Smooth muscle cell (in vitro differentiated cells): ENCODE data around the gene ADORA2A. TPM values are rescaled to one million over a fixed set of nuclear protein-coding genes. Genes with fewer than 3 reads are reported as not detected.

Experiments
- DNase-seq: peaks from one replicate; lab custom pipeline; 2025; ENCODE audit not compliant: unreplicated experiment; lab: John Stamatoyannopoulos, UW
- H2AFZ ChIP-seq: fragments of 200-600 bp; sonication (generic); 2 replicates; pipeline ENCODE4 v1.6.0; 2016; ENCODE audit warnings: antibody characterized with exemption, low read depth, mild to moderate bottlenecking
- H3F3A ChIP-seq: fragments of 200-600 bp; sonication (generic); 2 replicates; pipeline ENCODE4 v1.6.0; 2017; ENCODE audit warnings: antibody characterized with exemption, low read depth
- H3K27ac ChIP-seq: fragments of 200-600 bp; sonication (generic); 2 replicates; pipeline ENCODE4 v1.5.1; 2016; ENCODE audit warnings: low read depth, mild to moderate bottlenecking
- H3K27me3 ChIP-seq: fragments of 200-600 bp; sonication (generic); 2 replicates; pipeline ENCODE4 v1.6.1; 2016; ENCODE audit warnings: low read depth, mild to moderate bottlenecking
- H3K36me3 ChIP-seq: fragments of 200-600 bp; sonication (generic); 2 replicates; pipeline ENCODE4 v1.5.1; 2016; ENCODE audit warnings: low read depth
- H3K4me1 ChIP-seq: fragments of 200-600 bp; sonication (generic); 2 replicates; pipeline ENCODE4 v1.5.1; 2016; ENCODE audit warnings: low read depth
- H3K4me2 ChIP-seq: fragments of 200-600 bp; sonication (generic); 2 replicates; pipeline ENCODE4 v1.6.0; 2016; ENCODE audit warnings: mild to moderate bottlenecking
- H3K4me3 ChIP-seq: fragments of 200-600 bp; sonication (generic); 2 replicates; pipeline ENCODE4 v1.5.1; 2016; ENCODE audit warnings: mild to moderate bottlenecking
- H3K79me2 ChIP-seq: fragments of 200-600 bp; sonication (generic); 2 replicates; pipeline ENCODE4 v1.6.0; 2016; ENCODE audit warnings: low read depth, mild to moderate bottlenecking
- H3K9ac ChIP-seq: fragments of 200-600 bp; sonication (generic); 2 replicates; pipeline ENCODE4 v1.6.0; 2016; ENCODE audit warnings: low read depth
- H3K9me3 ChIP-seq: fragments of 200-600 bp; sonication (generic); replicated peaks from 2 replicates; pipeline ENCODE4 v1.5.1; 2016; ENCODE audit warnings: low read depth
- H4K20me1 ChIP-seq: fragments of 200-600 bp; sonication (generic); 2 replicates; pipeline ENCODE4 v1.6.0; 2016; ENCODE audit warnings: low read depth
- WGBS: methylation state at CpG from one replicate; pipeline ENCODE4 v1.1.7; 2016; ENCODE audit warnings: low lambda C conversion rate; 5-methylcytosine and 5-hydroxymethylcytosine counted together
- polyA plus RNA-seq: library from polyadenylated mRNA; unstranded; fragments of >200 nt; fragmentation: Nextera tagmentation; extraction: Ambion mirVana; gene quantifications from 2 replicates; pipeline ENCODE4 v1.2.1, GENCODE V29; 2016
- total RNA-seq: library from RNA; depleted of rRNA; stranded (reverse); fragments of >200 nt; gene quantifications from 2 replicates; pipeline ENCODE4 v1.2.3, GENCODE V29; 2014
- TF ChIP-seq, protein P1 (sequence below): fragments of 200-600 bp; sonication (generic); IDR thresholded peaks from 2 replicates; pipeline ENCODE4 v1.5.1; 2017; ENCODE audit warnings: borderline replicate concordance, mild to moderate bottlenecking, antibody characterized with exemption; ENCODE audit not compliant: insufficient read depth, poor library complexity, severe bottlenecking

ADORA2A gene
- total and polyA plus RNA-seq, 2 experiments from 2014 or later, result 1.6 to 1.8 TPM

DNA sequence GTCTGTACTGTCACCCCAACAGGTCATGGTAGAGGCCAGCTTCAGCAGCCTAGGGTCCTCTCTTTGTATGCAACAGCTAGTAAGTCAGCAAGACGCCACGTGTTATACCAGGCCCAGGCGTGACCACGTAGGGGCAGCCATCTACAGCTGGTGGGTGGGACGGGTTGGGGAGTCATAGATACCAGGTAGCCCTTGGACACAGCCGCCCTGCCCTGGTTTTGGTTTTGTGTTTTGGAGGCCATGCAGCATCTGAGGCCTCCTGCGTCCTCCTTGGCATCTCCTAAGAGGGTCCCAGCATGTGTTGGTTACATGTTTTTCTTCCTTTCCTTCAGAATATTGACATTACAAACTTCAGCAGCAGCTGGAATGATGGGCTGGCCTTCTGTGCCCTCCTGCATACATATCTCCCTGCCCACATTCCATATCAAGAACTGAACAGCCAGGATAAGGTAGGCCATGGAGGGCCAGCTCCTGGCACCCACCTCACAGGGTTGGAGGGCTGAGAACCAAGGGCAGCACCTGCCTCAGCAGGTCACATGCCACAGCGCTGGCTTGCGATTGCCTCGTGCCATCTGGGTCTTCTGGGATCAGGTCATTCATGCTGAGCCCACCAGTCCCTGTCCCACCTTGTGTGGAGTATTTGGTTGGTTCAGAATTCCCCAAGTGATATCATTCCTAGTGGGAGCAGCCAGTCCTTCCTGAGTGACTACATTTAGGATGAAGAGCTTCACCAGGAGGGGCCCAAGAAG lies 16.0 kb upstream of the ADORA2A start:
- no peaks in the 10 kb centered on the region for H3K4me1 ChIP-seq
- 97% methylated on average over 10 of the region's 10 CpGs for WGBS
- no peaks in the 10 kb centered on the region for H3F3A ChIP-seq
- peaks cover 65% of the 10 kb centered on the region for H4K20me1 ChIP-seq
- H3K79me2 ChIP-seq, result no peaks in the 10 kb centered on the region
- H3K9me3 ChIP-seq, result no peaks in the 10 kb centered on the region
- H3K36me3 ChIP-seq, result no peaks in the 10 kb centered on the region
- H3K4me3 ChIP-seq, result no peak overlapping the region
- H3K27ac ChIP-seq, result no peak overlapping the region
- no peak overlapping the region for H3K9ac ChIP-seq
- H3K27me3 ChIP-seq, result no peaks in the 10 kb centered on the region
- no peak for DNase-seq
- no peak overlapping the region for H2AFZ ChIP-seq
- no peak overlapping the region for H3K4me2 ChIP-seq
- TF ChIP-seq, protein P1, sequence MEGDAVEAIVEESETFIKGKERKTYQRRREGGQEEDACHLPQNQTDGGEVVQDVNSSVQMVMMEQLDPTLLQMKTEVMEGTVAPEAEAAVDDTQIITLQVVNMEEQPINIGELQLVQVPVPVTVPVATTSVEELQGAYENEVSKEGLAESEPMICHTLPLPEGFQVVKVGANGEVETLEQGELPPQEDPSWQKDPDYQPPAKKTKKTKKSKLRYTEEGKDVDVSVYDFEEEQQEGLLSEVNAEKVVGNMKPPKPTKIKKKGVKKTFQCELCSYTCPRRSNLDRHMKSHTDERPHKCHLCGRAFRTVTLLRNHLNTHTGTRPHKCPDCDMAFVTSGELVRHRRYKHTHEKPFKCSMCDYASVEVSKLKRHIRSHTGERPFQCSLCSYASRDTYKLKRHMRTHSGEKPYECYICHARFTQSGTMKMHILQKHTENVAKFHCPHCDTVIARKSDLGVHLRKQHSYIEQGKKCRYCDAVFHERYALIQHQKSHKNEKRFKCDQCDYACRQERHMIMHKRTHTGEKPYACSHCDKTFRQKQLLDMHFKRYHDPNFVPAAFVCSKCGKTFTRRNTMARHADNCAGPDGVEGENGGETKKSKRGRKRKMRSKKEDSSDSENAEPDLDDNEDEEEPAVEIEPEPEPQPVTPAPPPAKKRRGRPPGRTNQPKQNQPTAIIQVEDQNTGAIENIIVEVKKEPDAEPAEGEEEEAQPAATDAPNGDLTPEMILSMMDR, result no peak

DNA sequence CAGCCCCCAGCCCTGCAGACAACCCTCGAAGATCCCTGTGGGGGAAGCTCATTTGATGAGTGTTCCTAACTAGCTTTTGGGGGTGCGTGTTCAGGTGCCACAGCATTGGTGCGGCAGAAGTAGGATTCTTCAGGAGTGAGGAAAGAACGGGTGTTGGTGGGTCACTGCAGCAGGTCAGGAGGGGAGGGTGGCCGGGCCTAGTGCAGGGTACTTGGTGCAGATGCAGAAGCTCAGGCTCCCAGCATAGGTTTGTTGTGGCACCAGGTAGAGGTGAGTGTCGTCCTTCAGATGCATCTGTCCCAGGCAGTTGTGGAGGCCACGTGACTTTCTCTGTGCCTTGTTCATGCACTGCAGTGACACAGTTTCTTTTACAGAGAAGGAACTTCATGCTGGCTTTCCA lies 15.1 kb upstream of the ADORA2A start:
- Histone ChIP-seq H3K4me3 (no peak overlapping the region), H3K9me3 (no peaks in the 10 kb centered on the region), H3K27ac (no peak overlapping the region), H3K4me2 (no peak overlapping the region), H2AFZ (no peak overlapping the region), H3F3A (no peaks in the 10 kb centered on the region), H3K9ac (no peak overlapping the region), H4K20me1 (peaks cover 56% of the 10 kb centered on the region), H3K4me1 (no peaks in the 10 kb centered on the region), H3K36me3 (no peaks in the 10 kb centered on the region), H3K79me2 (no peaks in the 10 kb centered on the region), H3K27me3 (no peaks in the 10 kb centered on the region)
- no peak for DNase-seq
- TF ChIP-seq, protein P1, result no peak
- 96% methylated on average over 7 of the region's 7 CpGs for WGBS

DNA sequence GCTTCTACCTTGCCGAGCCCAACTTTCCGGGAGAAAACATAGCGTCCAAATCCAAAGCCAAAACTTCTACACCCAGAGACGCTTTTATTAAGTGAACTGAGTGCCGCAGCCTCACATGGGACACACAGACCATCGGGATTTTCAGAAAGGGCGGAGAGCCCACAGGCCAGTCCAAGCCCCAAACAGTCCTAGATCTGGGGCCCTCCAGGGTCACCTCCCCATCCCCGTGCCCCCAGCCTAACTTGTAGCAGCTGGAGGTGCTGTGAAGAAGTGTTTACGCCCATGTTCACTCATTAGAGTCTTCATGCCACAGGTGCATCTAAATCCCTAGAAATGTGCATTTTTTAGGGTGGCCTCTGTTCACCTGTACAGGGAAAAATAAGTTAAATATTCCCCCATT lies 14.1 kb upstream of the ADORA2A start:
- H3K27ac ChIP-seq, result no peak overlapping the region
- 97% methylated on average over 9 of the region's 9 CpGs for WGBS

More for the DNA sequence above, 14.1 kb upstream of the ADORA2A start:
- Histone ChIP-seq H3K36me3 (no peaks in the 10 kb centered on the region), H4K20me1 (peaks cover 46% of the 10 kb centered on the region), H3K27me3 (no peaks in the 10 kb centered on the region), H3F3A (no peaks in the 10 kb centered on the region), H3K4me1 (no peaks in the 10 kb centered on the region), H3K9me3 (no peaks in the 10 kb centered on the region), H3K9ac (no peak overlapping the region), H2AFZ (no peak overlapping the region), H3K4me3 (no peak overlapping the region), H3K4me2 (no peak overlapping the region), H3K79me2 (no peaks in the 10 kb centered on the region)
- TF ChIP-seq, protein P1, result no peak
- DNase-seq, result no peak
